T-helper 1 cell (primary cell): ENCODE results near the gene NIPSNAP2.
"Not testable (repeated sequence)": the region's sequence is repeated elsewhere in the genome, so short reads cannot be mapped to it uniquely, and the experiment has no call there.

Experiments
- DNase-seq, 5 donors: peaks; one replicate each; pipeline ENCODE4 v3.0.0-alpha.2; 2012 to 2020
- total RNA-seq, 4 donors: gene quantifications; one replicate each; lab custom pipeline; 2026; lab: John Stamatoyannopoulos, UW

The NIPSNAP2 gene
- total RNA-seq, result 21.9 to 30.1 (median 27.2) reads per million in 4 donors

- DNase-seq, result peak; percentile 28 to 74 (median 43)
Observed at GRCh38 chr7:55964261-55965099, at the start of gene NIPSNAP2. Gene NIPSNAP2, plus strand, starts transcription at chr7:55964585. Its CDS starts 25 bp downstream, at chr7:55964610.

- DNase-seq, result no peak
Observed at GRCh38 chr7:55917771-55918170, 46.6 kb upstream of the NIPSNAP2 start.

GRCh38 chr7:55928006-55928767 is 36.2 kb upstream of the NIPSNAP2 start:
- no peak for DNase-seq

GRCh38 chr7:55931421-55932151 is 32.8 kb upstream of the NIPSNAP2 start:
- DNase-seq, result no peak

- no peak for DNase-seq
Observed at GRCh38 chr7:55939514-55940123, 24.8 kb upstream of the NIPSNAP2 start.

- DNase-seq, result no peak
Observed at GRCh38 chr7:55946545-55946944, 17.8 kb upstream of the NIPSNAP2 start.

GRCh38 chr7:55951637-55952351 is 12.6 kb upstream of the NIPSNAP2 start, which contains the start of gene MRPS17:
Gene MRPS17, plus strand, starts transcription at chr7:55951877. Its CDS starts 1,319 bp downstream, at chr7:55953196.
- DNase-seq, result peak; percentile 82 to 91 (median 89)

GRCh38 chr7:55952352-55952671 is 12.1 kb upstream of the NIPSNAP2 start:
- DNase-seq, result not testable (repeated sequence)

- no peak for DNase-seq
Observed at GRCh38 chr7:55953707-55954475, 10.5 kb upstream of the NIPSNAP2 start.

- no peak for DNase-seq
Observed at GRCh38 chr7:55957190-55957589, 7.2 kb upstream of the NIPSNAP2 start.

GRCh38 chr7:55962014-55962413 is 2.4 kb upstream of the NIPSNAP2 start:
- DNase-seq, result no peak

- no peak for DNase-seq
Observed at GRCh38 chr7:55963584-55964168, 709 bp upstream of the NIPSNAP2 start.

GRCh38 chr7:55965100-55965470 is 700 bp downstream of the NIPSNAP2 start:
- peak in 1 of 5 donors; percentile 33 for DNase-seq

- DNase-seq, result no peak
Observed at GRCh38 chr7:55965805-55966421, 1.5 kb downstream of the NIPSNAP2 start.

- no peak for DNase-seq
Observed at GRCh38 chr7:55966851-55967250, 2.5 kb downstream of the NIPSNAP2 start.

- DNase-seq, result no peak
Observed at GRCh38 chr7:55969391-55969790, 5.0 kb downstream of the NIPSNAP2 start.

- DNase-seq, result no peak
Observed at GRCh38 chr7:55970561-55970960, 6.2 kb downstream of the NIPSNAP2 start.

GRCh38 chr7:55970978-55971377 is 6.6 kb downstream of the NIPSNAP2 start:
- DNase-seq, result no peak

- no peak for DNase-seq
Observed at GRCh38 chr7:55973747-55974250, 9.4 kb downstream of the NIPSNAP2 start.
